Fibroblast of the aortic adventitia (primary cell): Measurements from ENCODE around the gene FMNL2. TPM values are rescaled to one million over a fixed set of nuclear protein-coding genes. Genes with fewer than 3 reads are reported as not detected.

Experiments used
- DNase-seq: peaks from one replicate; pipeline ENCODE4 v3.0.0-alpha.2; 2010; ENCODE audit warnings: low read depth
- H3K4me3 ChIP-seq: 2 replicates; pipeline ENCODE4 v1.5.1; 2011; ENCODE audit warnings: low read depth, mild to moderate bottlenecking, control low read depth, low read length, moderate library complexity
- CTCF ChIP-seq: IDR thresholded peaks from 2 replicates; pipeline ENCODE4 v1.5.1; 2011; ENCODE audit warnings: mild to moderate bottlenecking, low read length, control low read depth, inconsistent platforms; ENCODE audit not compliant: insufficient read depth
- total RNA-seq: library from RNA; depleted of rRNA; stranded (reverse); fragments of >200 nt; gene quantifications from 2 replicates; pipeline ENCODE4 v1.2.3, GENCODE V29; 2012; ENCODE audit warnings: low replicate concordance

The FMNL2 gene
- total RNA-seq, 1 donor, result 23.6 TPM

DNA sequence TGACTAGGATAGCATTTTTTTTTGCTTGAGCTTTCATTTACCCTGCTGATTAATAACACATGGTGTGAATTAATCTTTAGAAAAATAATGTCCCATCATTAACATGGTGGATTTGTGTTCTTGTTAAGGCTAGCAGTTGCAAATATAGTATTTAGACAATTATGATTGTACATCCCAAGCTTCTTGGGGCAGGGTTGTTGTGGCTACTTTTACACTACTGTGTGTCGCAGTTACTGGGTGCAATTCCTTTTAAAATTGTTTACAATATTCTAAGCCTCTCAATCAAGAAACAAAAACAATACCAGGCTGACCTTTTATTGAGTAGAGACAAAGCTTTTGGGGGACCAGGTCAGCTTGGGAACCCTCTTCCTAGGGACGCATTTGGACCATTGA lies 2.5 kb downstream of the FMNL2 start:
- no peak for DNase-seq
- TF ChIP-seq CTCF, result no peak
- H3K4me3 ChIP-seq, result peak overlapping the region; percentile 94

GRCh38 chr2:152339556-152340286 lies 4.7 kb downstream of the FMNL2 start:
- no peak for TF ChIP-seq CTCF

GRCh38 chr2:152342259-152343046 lies 7.5 kb downstream of the FMNL2 start:
- no peak for DNase-seq
- no peak overlapping the region for H3K4me3 ChIP-seq
- no peak for TF ChIP-seq CTCF

More at GRCh38 chr2:152339556-152340286, 4.7 kb downstream of the FMNL2 start:
- DNase-seq, result no peak
- no peak overlapping the region for H3K4me3 ChIP-seq

- TF ChIP-seq CTCF, result no peak
- peak; percentile 17 for DNase-seq
- no peak overlapping the region for H3K4me3 ChIP-seq
These were observed 8.5 kb downstream of the FMNL2 start for GRCh38 chr2:152343426-152343825.

DNA sequence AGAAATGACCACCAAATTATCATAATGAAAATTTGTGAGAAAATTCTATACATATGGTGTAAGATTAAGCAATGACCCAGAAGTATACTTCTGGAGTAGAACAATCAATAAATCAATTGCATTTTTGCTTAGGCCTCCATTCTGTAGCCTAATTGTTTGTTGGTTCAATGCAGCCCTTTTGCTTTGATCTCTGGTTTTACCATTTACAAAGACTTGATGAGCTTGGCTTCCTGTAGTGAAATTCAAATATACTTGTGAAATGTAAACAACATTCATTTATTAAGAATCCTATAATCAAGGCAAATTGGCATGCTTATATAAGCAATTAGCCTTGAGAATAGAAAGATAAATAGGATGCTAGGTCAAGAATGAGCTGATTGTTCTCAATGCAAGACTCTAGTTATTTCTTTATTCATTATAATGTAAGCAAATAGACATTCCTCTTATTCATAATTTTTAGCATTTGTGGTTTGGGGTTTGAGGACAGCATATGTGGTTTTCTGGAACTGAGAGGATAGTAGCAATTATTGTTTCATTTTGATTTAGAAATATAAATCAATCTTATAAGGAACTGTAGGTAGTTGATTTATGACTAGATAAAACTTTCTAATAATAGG lies 9.7 kb downstream of the FMNL2 start:
- TF ChIP-seq CTCF, result no peak
- H3K4me3 ChIP-seq, result no peak overlapping the region
- no peak for DNase-seq

DNA sequence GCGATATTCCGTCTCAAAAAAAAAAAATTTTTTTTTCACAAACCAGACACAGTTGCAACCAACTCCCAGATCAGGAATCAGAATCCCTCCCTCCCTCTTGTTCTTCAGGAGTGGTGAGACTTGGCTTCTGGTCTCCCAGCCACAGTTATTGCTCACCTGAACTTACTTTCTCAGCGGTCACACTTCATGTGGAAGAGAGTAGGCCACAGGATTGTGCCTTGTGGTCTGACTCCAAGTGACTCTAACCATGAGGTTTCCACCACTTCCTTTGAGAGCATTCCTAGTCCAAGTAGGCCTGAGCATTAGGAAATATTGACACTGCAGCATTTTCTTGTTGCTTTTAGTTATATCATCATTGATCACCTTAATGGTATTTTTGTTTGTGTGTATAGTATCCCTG lies 12.1 kb downstream of the FMNL2 start:
- no peak overlapping the region for H3K4me3 ChIP-seq
- no peak for TF ChIP-seq CTCF
- peak; percentile 38 for DNase-seq
